GM23338 (cell line): ENCODE results near the gene CD300LB. TPM values are rescaled to one million over a fixed set of nuclear protein-coding genes. Genes with fewer than 3 reads are reported as not detected.

Experiments used
- ATAC-seq: fragments of 200-7000 bp; cut with Tn5 transposase; 3 replicates; pipeline ENCODE4 v1.9.1; 2020
- DNase-seq: peaks from one replicate; pipeline ENCODE4 v3.0.0-alpha.2; 2015; ENCODE audit warnings: low spot score
- H2AFZ ChIP-seq: fragments of 200-600 bp; sonication (generic); 2 replicates; pipeline ENCODE4 v1.8.0; 2016; ENCODE audit warnings: antibody characterized with exemption, mild to moderate bottlenecking, moderate library complexity
- H3F3A ChIP-seq: fragments of 200-600 bp; sonication (generic); replicated peaks from 2 replicates; pipeline ENCODE4 v1.8.0; 2017; ENCODE audit warnings: antibody characterized with exemption, mixed run types, low read depth
- H3K27ac ChIP-seq: fragments of 200-600 bp; sonication (generic); 2 replicates; pipeline ENCODE4 v1.6.1; 2016; ENCODE audit warnings: low read depth
- H3K27me3 ChIP-seq: fragments of 200-600 bp; sonication (generic); 2 replicates; pipeline ENCODE4 v1.8.0; 2016; ENCODE audit warnings: mild to moderate bottlenecking, mixed run types, moderate library complexity; ENCODE audit not compliant: insufficient read depth
- H3K36me3 ChIP-seq: fragments of 200-600 bp; sonication (generic); 2 replicates; pipeline ENCODE4 v1.8.0; 2016; ENCODE audit warnings: mild to moderate bottlenecking; ENCODE audit not compliant: insufficient read depth
- H3K4me1 ChIP-seq: fragments of 200-600 bp; sonication (generic); 2 replicates; pipeline ENCODE4 v1.8.0; 2016; ENCODE audit warnings: mild to moderate bottlenecking, moderate library complexity; ENCODE audit not compliant: insufficient read depth
- H3K4me2 ChIP-seq: fragments of 200-600 bp; sonication (generic); 2 replicates; pipeline ENCODE4 v1.7.1; 2017; ENCODE audit warnings: mixed run types
- H3K4me3 ChIP-seq: fragments of 200-600 bp; sonication (generic); 2 replicates; pipeline ENCODE4 v1.6.1; 2016; ENCODE audit warnings: mixed run types
- H3K79me2 ChIP-seq: fragments of 200-600 bp; sonication (generic); replicated peaks from 2 replicates; pipeline ENCODE4 v1.8.0; 2017; ENCODE audit warnings: mild to moderate bottlenecking; ENCODE audit not compliant: insufficient read depth
- H3K9me2 ChIP-seq: fragments of 200-600 bp; sonication (generic); 2 replicates; pipeline ENCODE4 v1.8.0; 2017; ENCODE audit not compliant: insufficient read depth
- H4K20me1 ChIP-seq: fragments of 200-600 bp; sonication (generic); replicated peaks from 2 replicates; pipeline ENCODE4 v1.8.0; 2017; ENCODE audit warnings: mild to moderate bottlenecking; ENCODE audit not compliant: insufficient read depth
- H3K27ac Mint-ChIP-seq: 2 replicates; pipeline ENCODE4 v1.8.0; 2020; ENCODE audit warnings: inconsistent platforms, mild to moderate bottlenecking, moderate library complexity, mixed read lengths
- H3K27me3 Mint-ChIP-seq: 3 replicates; pipeline ENCODE4 v1.8.0; 2022; ENCODE audit warnings: low read depth, mild to moderate bottlenecking, moderate library complexity, mixed read lengths, inconsistent platforms; ENCODE audit not compliant: insufficient read depth, poor library complexity
- H3K36me3 Mint-ChIP-seq: 3 replicates; pipeline ENCODE4 v1.8.0; 2021; ENCODE audit warnings: low read depth, mild to moderate bottlenecking, inconsistent platforms, moderate library complexity, mixed read lengths
- H3K4me1 Mint-ChIP-seq: 3 replicates; pipeline ENCODE4 v1.8.0; 2020; ENCODE audit warnings: mild to moderate bottlenecking, inconsistent platforms, mixed read lengths
- H3K4me3 Mint-ChIP-seq: 3 replicates; pipeline ENCODE4 v1.8.0; 2021; ENCODE audit warnings: moderate library complexity, mild to moderate bottlenecking, inconsistent platforms, mixed read lengths
- H3K9me3 Mint-ChIP-seq: 3 replicates; pipeline ENCODE4 v1.8.0; 2020; ENCODE audit warnings: moderate library complexity, mild to moderate bottlenecking, inconsistent platforms, mixed read lengths
- CTCF ChIP-seq, 2 experiments: fragments of 200-600 bp in 1 of 2; sonication (generic) in 1 of 2; conservative IDR thresholded peaks; 2 replicates each; pipeline versions ENCODE4 v1.5.1 to v1.6.1; 2016 to 2017; ENCODE audit warnings: antibody characterized with exemption in 2 of 2, low read depth in 2 of 2, mild to moderate bottlenecking in 2 of 2, moderate library complexity in 1 of 2
- ETS1 ChIP-seq: IDR thresholded peaks from 2 replicates; pipeline ENCODE4 v1.6.1; 2016; ENCODE audit warnings: antibody characterized with exemption
- EZH2 ChIP-seq: fragments of 200-600 bp; sonication (generic); IDR thresholded peaks from one replicate; pipeline ENCODE4 v1.8.0; 2017; ENCODE audit warnings: antibody characterized with exemption, mild to moderate bottlenecking, low read depth; ENCODE audit not compliant: unreplicated experiment
- JUNB ChIP-seq: IDR thresholded peaks from one replicate; pipeline ENCODE4 v1.6.1; 2016; ENCODE audit warnings: antibody characterized with exemption; ENCODE audit not compliant: unreplicated experiment
- POLR2AphosphoS5 ChIP-seq: IDR thresholded peaks from 2 replicates; pipeline ENCODE4 v1.6.1; 2016; ENCODE audit warnings: antibody characterized with exemption, low read depth
- STAT1 ChIP-seq: IDR thresholded peaks from one replicate; pipeline ENCODE4 v1.6.1; 2016; ENCODE audit warnings: antibody characterized with exemption; ENCODE audit not compliant: unreplicated experiment
- ZNF114 ChIP-seq: fragments of 250-450 bp; sonication (Bioruptor Pico); IDR thresholded peaks from 2 replicates; pipeline ENCODE4 v1.5.0; 2020; ENCODE audit warnings: mild to moderate bottlenecking, moderate library complexity
- ZNF331 ChIP-seq: fragments of 250-450 bp; sonication (Bioruptor Pico); IDR thresholded peaks from 2 replicates; pipeline ENCODE4 v1.5.0; 2020; ENCODE audit warnings: low read depth, mild to moderate bottlenecking, moderate library complexity
- ZNF462 ChIP-seq: fragments of 250-450 bp; sonication (Bioruptor Pico); IDR thresholded peaks from 2 replicates; pipeline ENCODE4 v1.5.0; 2020; ENCODE audit warnings: mild to moderate bottlenecking, moderate library complexity
- polyA plus RNA-seq: library from polyadenylated mRNA; unstranded; fragments of >200 nt; fragmentation: Nextera tagmentation; extraction: Ambion mirVana; gene quantifications from 2 replicates; pipeline ENCODE4 v1.2.1, GENCODE V29; 2016
- total RNA-seq: library from RNA; depleted of rRNA; stranded (reverse); fragments of >200 nt; shearing (Covaris generic); gene quantifications from 2 replicates; pipeline ENCODE4 v1.2.3, GENCODE V29; 2014

The CD300LB gene
- total and polyA plus RNA-seq, 2 experiments from 2014 or later, result not detected

DNA sequence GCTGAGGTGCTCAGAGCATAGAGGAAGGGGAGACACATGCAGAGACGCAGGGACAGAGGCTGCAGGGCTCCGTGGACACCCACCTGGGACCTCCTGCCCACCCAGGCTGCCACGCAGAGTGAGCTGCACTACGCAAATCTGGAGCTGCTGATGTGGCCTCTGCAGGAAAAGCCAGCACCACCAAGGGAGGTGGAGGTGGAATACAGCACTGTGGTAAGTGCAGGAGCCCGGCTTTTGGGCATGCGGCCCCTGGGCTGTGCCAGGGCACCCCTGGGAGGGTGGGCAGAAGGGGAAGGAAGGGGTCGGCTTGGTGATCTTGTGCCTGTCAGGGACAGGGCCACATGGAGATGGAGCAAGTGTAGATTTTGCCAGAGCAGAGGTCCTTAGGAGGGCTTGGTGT lies 49.7 kb downstream of the CD300LB start:
- Mint-ChIP-seq H3K27ac (no peak overlapping the region; the same call in 1 of the 2 replicates), H3K36me3 (0 out of 3 replicates have a peak, but pooled peaks cover under 1% of the 10 kb centered on the region), H3K4me3 (no peak overlapping the region), H3K27me3 (peaks cover 3% of the 10 kb centered on the region), H3K9me3 (peaks cover 2% of the 10 kb centered on the region), H3K4me1 (no peaks in the 10 kb centered on the region)
- no peaks in the 10 kb centered on the region for H3K9me2 ChIP-seq
- no peak overlapping the region for H3K4me2 ChIP-seq
- H3K27me3 ChIP-seq, result no peaks in the 10 kb centered on the region
- H3K36me3 ChIP-seq, result no peaks in the 10 kb centered on the region
- no peak overlapping the region for H3K27ac ChIP-seq
- H3K4me3 ChIP-seq, result no peak overlapping the region
- DNase-seq (no peak), ATAC-seq (no peak)
- H3F3A ChIP-seq, result no peaks in the 10 kb centered on the region
- H4K20me1 ChIP-seq, result no peaks in the 10 kb centered on the region
- H2AFZ ChIP-seq, result no peak overlapping the region
- TF ChIP-seq ZNF331 (CRISPR knock-in tag) (no peak), ETS1 (no peak), ZNF114 (CRISPR knock-in tag) (no peak), EZH2 (no peak), ZNF462 (CRISPR knock-in tag) (no peak)
- H3K79me2 ChIP-seq, result no peaks in the 10 kb centered on the region
- no peaks in the 10 kb centered on the region for H3K4me1 ChIP-seq

DNA sequence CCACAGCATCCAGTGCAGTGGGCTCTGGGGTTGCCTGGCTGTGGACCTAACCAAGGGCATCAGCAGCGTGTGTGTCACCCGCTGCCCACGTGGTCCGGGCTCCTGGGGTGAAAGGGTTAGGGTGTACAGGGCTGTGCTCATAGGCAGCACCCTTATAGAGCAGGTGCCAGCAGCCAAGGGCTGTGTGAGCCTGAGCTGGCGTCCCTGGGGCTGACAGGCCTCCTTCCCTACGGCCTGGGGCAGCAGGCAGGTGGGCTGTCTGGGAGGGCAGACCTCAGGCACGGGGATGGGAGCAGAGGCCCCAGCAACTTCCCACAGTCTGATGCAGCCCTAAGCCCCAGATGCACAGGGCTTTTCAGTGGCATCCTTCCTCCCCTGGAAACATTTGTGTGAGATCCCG lies 51.0 kb downstream of the CD300LB start:
- Histone ChIP-seq H3F3A (no peaks in the 10 kb centered on the region), H3K79me2 (no peaks in the 10 kb centered on the region), H3K36me3 (no peaks in the 10 kb centered on the region), H2AFZ (no peak overlapping the region), H3K9me2 (no peaks in the 10 kb centered on the region), H3K27me3 (no peaks in the 10 kb centered on the region), H3K4me2 (no peak overlapping the region), H3K27ac (no peak overlapping the region), H3K4me3 (no peak overlapping the region), H4K20me1 (no peaks in the 10 kb centered on the region), H3K4me1 (no peaks in the 10 kb centered on the region)
- Mint-ChIP-seq H3K4me1 (no peaks in the 10 kb centered on the region), H3K4me3 (no peak overlapping the region), H3K27me3 (peaks cover 3% of the 10 kb centered on the region), H3K36me3 (peaks cover 7% of the 10 kb centered on the region; the same call in 2 of the 3 replicates), H3K27ac (no peak overlapping the region), H3K9me3 (peaks cover 15% of the 10 kb centered on the region)
- ATAC-seq, result no peak
- no peak for DNase-seq
- no peak for TF ChIP-seq STAT1
- no peak for TF ChIP-seq CTCF (conservative IDR thresholded peaks at IDR 0.05; ENCODE audit: low read depth in 2 of 2)
- TF ChIP-seq POLR2AphosphoS5, result no peak
- no peak for TF ChIP-seq EZH2
- TF ChIP-seq JUNB, result no peak
